HCT116 (cell line): ENCODE measurements around the gene ZBTB3. TPM values are rescaled to one million over a fixed set of nuclear protein-coding genes. Genes with fewer than 3 reads are reported as not detected.

Experiments
- ATAC-seq: fragments of 200-7000 bp; cut with Tn5 transposase; 2 replicates; pipeline ENCODE4 v1.9.1; 2020; ENCODE audit warnings: mild to moderate bottlenecking, moderate library complexity
- BruUV-seq: library from RNA; stranded (reverse); fragments of 400-500 nt; replicated peaks from 2 replicates; lab custom pipeline; 2021; lab: Mats Ljungman, UMichigan
- CTCF ChIA-PET: fragments of 300-600 bp; sonication (Branson Sonifier 250); formaldehyde crosslinking; loops from one replicate; lab custom pipeline; 2021; ENCODE audit warnings: antibody characterized with exemption; lab: Charles Lee
- POLR2A ChIA-PET: fragments of 300-600, 350-600 bp; sonication (Branson Sonifier 250); formaldehyde crosslinking; loops from one replicate; lab custom pipeline; 2021; ENCODE audit warnings: antibody characterized with exemption; lab: Charles Lee
- RAD21 ChIA-PET, 2 experiments: fragments of 300-600 bp; sonication (Branson Sonifier 250); formaldehyde crosslinking; loops; one replicate each; lab custom pipeline; 2023; ENCODE audit warnings: low total read pairs in 2 of 2; ENCODE audit not compliant: uncharacterized antibody in 2 of 2, unreplicated experiment in 2 of 2, low non-redundant PET in 1 of 2; lab: Charles Lee
- DNase-seq: peaks from one replicate; pipeline ENCODE4 v3.0.0-alpha.2; 2010; ENCODE audit warnings: low read depth, low spot score
- H2AFZ ChIP-seq: fragments of 200-600 bp; shearing (Covaris generic), sonication (generic); 2 replicates; pipeline ENCODE4 v1.6.1; 2017; ENCODE audit warnings: low read depth, mixed run types, mixed read lengths, antibody characterized with exemption, low read length; ENCODE audit not compliant: poor library complexity, severe bottlenecking
- H3K27ac ChIP-seq: 2 replicates; pipeline ENCODE4 v1.5.1; 2012; ENCODE audit warnings: low read depth, low read length
- H3K27me3 ChIP-seq: fragments of 200-600 bp; sonication (generic); 2 replicates; pipeline ENCODE4 v1.6.1; 2016; ENCODE audit warnings: mixed run types, low read length, mixed read lengths; ENCODE audit not compliant: insufficient read depth
- H3K36me3 ChIP-seq, 2 experiments: fragments of 200-500 bp in 1 of 2; fragments of 200-600 bp in 1 of 2; sonication (Bioruptor generic) in 1 of 2; sonication (generic) in 1 of 2; 2 replicates each; pipeline versions ENCODE4 v1.5.1 to v1.6.1; 2014 to 2016; ENCODE audit warnings: low read length in 2 of 2, inconsistent platforms in 1 of 2, mixed read lengths in 1 of 2, mixed run types in 1 of 2; ENCODE audit not compliant: insufficient read depth in 2 of 2, control insufficient read depth in 1 of 2
- H3K4me1 ChIP-seq, 2 experiments: fragments of 200-600 bp in 1 of 2; sonication (generic) in 1 of 2; 2 replicates each; pipeline versions ENCODE4 v1.5.1 to v1.6.1; 2012 to 2017; ENCODE audit warnings: low read length in 2 of 2, inconsistent platforms in 1 of 2, mild to moderate bottlenecking in 1 of 2, mixed read lengths in 1 of 2, mixed run types in 1 of 2, moderate library complexity in 1 of 2; ENCODE audit not compliant: insufficient read depth in 2 of 2, control insufficient read depth in 1 of 2
- H3K4me2 ChIP-seq: fragments of 200-600 bp; sonication (generic); 2 replicates; pipeline ENCODE4 v1.6.1; 2017; ENCODE audit warnings: mixed run types, low read length, mixed read lengths
- H3K4me3 ChIP-seq, 2 experiments: fragments of 200-600 bp in 1 of 2; sonication (generic) in 1 of 2; replicated peaks in 1 of 2; 2 replicates each; pipeline ENCODE4 v1.5.1; 2011 to 2016; ENCODE audit warnings: low read length in 2 of 2, control low read depth in 1 of 2, low read depth in 1 of 2, mild to moderate bottlenecking in 1 of 2, mixed read lengths in 1 of 2, mixed run types in 1 of 2
- H3K79me2 ChIP-seq: fragments of 200-600 bp; sonication (generic); 2 replicates; pipeline ENCODE4 v1.6.1; 2017; ENCODE audit warnings: mild to moderate bottlenecking, mixed run types, low read length, moderate library complexity, mixed read lengths; ENCODE audit not compliant: insufficient read depth
- H3K9ac ChIP-seq: fragments of 200-600 bp; sonication (generic); 2 replicates; pipeline ENCODE4 v1.6.1; 2016; ENCODE audit warnings: low read length, mixed read lengths
- H3K9me2 ChIP-seq: fragments of 200-600 bp; sonication (generic), shearing (Covaris generic); 2 replicates; pipeline ENCODE4 v1.6.1; 2017; ENCODE audit warnings: mixed run types, mild to moderate bottlenecking, moderate library complexity; ENCODE audit not compliant: insufficient read depth
- H3K9me3 ChIP-seq, 2 experiments: fragments of 200-500 bp in 1 of 2; fragments of 200-600 bp in 1 of 2; sonication (Bioruptor generic) in 1 of 2; sonication (generic) in 1 of 2; 2 replicates each; pipeline ENCODE4 v1.6.1; 2014 to 2017; ENCODE audit warnings: low read length in 2 of 2, mixed read lengths in 2 of 2, inconsistent platforms in 1 of 2, low read depth in 1 of 2, mild to moderate bottlenecking in 1 of 2, mixed run types in 1 of 2, moderate library complexity in 1 of 2; ENCODE audit not compliant: control insufficient read depth in 1 of 2, insufficient read depth in 1 of 2
- H4K20me1 ChIP-seq: fragments of 200-600 bp; sonication (generic), shearing (Covaris generic); 2 replicates; pipeline ENCODE4 v1.6.1; 2017; ENCODE audit warnings: mixed run types, mild to moderate bottlenecking, moderate library complexity; ENCODE audit not compliant: insufficient read depth
- ATF3 ChIP-seq: IDR thresholded peaks from 2 replicates; pipeline ENCODE4 v1.6.1; 2012
- CTCF ChIP-seq, 3 experiments: fragments of 200-600 bp in 1 of 3; sonication (generic) in 1 of 3; IDR thresholded peaks in 2 of 3; conservative IDR thresholded peaks in 1 of 3; 2 replicates each; pipeline ENCODE4 v1.5.1; 2012 to 2017; ENCODE audit warnings: low read depth in 2 of 3, low read length in 2 of 3, antibody characterized with exemption in 1 of 3, borderline replicate concordance in 1 of 3, control low read depth in 1 of 3, mild to moderate bottlenecking in 1 of 3, mixed read lengths in 1 of 3, mixed run types in 1 of 3, moderate library complexity in 1 of 3; ENCODE audit not compliant: insufficient read depth in 1 of 3
- EZH2 ChIP-seq: fragments of 200-600 bp; sonication (generic); IDR thresholded peaks from 2 replicates; pipeline ENCODE4 v1.6.1; 2017; ENCODE audit warnings: antibody characterized with exemption, mixed run types
- POLR2A ChIP-seq: IDR thresholded peaks from 2 replicates; pipeline ENCODE4 v1.7.0; 2011; ENCODE audit warnings: borderline replicate concordance; ENCODE audit not compliant: insufficient read depth, insufficient read length; ENCODE audit errors: extremely low read depth
- RAD21 ChIP-seq: IDR thresholded peaks from 2 replicates; pipeline ENCODE4 v1.6.1; 2012; ENCODE audit warnings: low read depth, mild to moderate bottlenecking
- TCF7L2 ChIP-seq: IDR thresholded peaks from 2 replicates; pipeline ENCODE4 v1.7.0; 2011; ENCODE audit warnings: borderline replicate concordance, inconsistent platforms; ENCODE audit not compliant: insufficient read depth, insufficient read length; ENCODE audit errors: extremely low read depth
- intact Hi-C: fragments of 100-400 bp; cut with micrococcal nuclease; formaldehyde crosslinking; loops from 2 replicates; pipeline ENCODE4 v1.10.0; 2022
- total RNA-seq: library from RNA; stranded (reverse); gene quantifications from one replicate; pipeline ENCODE4 v1.2.1, GENCODE V29; 2021; ENCODE audit not compliant: unreplicated experiment

ZBTB3 gene
- total RNA-seq, 1 experiment from 2014 or later, result 11.3 TPM

- TF ChIP-seq CTCF (IDR thresholded peaks at IDR 0.05 in 2 of 3, conservative IDR thresholded peaks at IDR 0.05 in 1 of 3; ENCODE audit: borderline replicate concordance in 1 of 3, insufficient read depth in 1 of 3, low read depth in 2 of 3, low read length in 2 of 3) (no peak), POLR2A (no peak), RAD21 (no peak), ATF3 (no peak), TCF7L2 (no peak)
These were observed 42.3 kb upstream of the ZBTB3 start (continued) for GRCh38 chr11:62796281-62796680.

- intact Hi-C loops, result no loop called here
- Histone ChIP-seq H3K4me1 (peaks cover 15 to 27% of the 10 kb centered on the region in 2 experiments; a peak in 3 of 4 replicates), H4K20me1 (no peaks in the 10 kb centered on the region), H3K36me3 (peaks cover 40 to 72% of the 10 kb centered on the region in 2 experiments), H3K27ac (no peak overlapping the region), H3K9me2 (no peaks in the 10 kb centered on the region), H3K4me2 (no peak overlapping the region), H2AFZ (no peak overlapping the region), H3K79me2 (peaks cover 25% of the 10 kb centered on the region), H3K27me3 (no peaks in the 10 kb centered on the region), H3K9me3 (no peaks in the 10 kb centered on the region), H3K9ac (no peak overlapping the region), H3K4me3 (no peak overlapping the region)
- ChIA-PET CTCF (no interaction called here), RAD21 (no interaction called here), POLR2A (interaction anchor here (0.7 to 1.5 kb wide), 3 partner anchors 10 to 225 kb away, joined by 4 to 11 read pairs (median 4); no protein-coding TSS in a partner anchor)
- BruUV-seq, result no TSS peak
- ATAC-seq (no peak), DNase-seq (no peak)
- TF ChIP-seq EZH2, result no peak
- TF ChIP-seq CTCF (IDR thresholded peaks at IDR 0.05 in 2 of 3, conservative IDR thresholded peaks at IDR 0.05 in 1 of 3; ENCODE audit: borderline replicate concordance in 1 of 3, insufficient read depth in 1 of 3, low read depth in 2 of 3, low read length in 2 of 3), result no peak
These were observed 40.3 kb upstream of the ZBTB3 start for GRCh38 chr11:62794201-62794775.
